Naive thymus-derived CD8-positive, alpha-beta T cell (primary cell): Measurements from ENCODE around the gene GRIN2C. TPM values are rescaled to one million over a fixed set of nuclear protein-coding genes. Genes with fewer than 3 reads are reported as not detected.

ENCODE experiments used
- ATAC-seq, 2 donors: fragments of 150-1000 bp; cut with Tn5 transposase in 1 of 2; sonication (Bioruptor Pico), chemical (Tn5 transposase) in 1 of 2; 1 replicate in 1 of 2; 2 replicates in 1 of 2; pipeline ENCODE4 v1.10.0; 2021; ENCODE audit warnings: mild to moderate bottlenecking in 2 of 2, moderate library complexity in 2 of 2
- POLR2A ChIA-PET: fragments of 350-600 bp; sonication (Branson Sonifier 250); formaldehyde crosslinking; loops from one replicate; lab custom pipeline; 2021; ENCODE audit warnings: antibody characterized with exemption; lab: Charles Lee
- DNase-seq, 10 donors: peaks; one replicate each; pipeline versions ENCODE4 v3.0.0 to v3.0.0-alpha.2; 2020 to 2022
- H3K27ac Mint-ChIP-seq, 10 donors: one replicate each; pipeline ENCODE4 v1.8.0; 2020 to 2022; ENCODE audit warnings: mild to moderate bottlenecking in 10 of 10, mixed read lengths in 10 of 10, moderate library complexity in 4 of 10, inconsistent platforms in 1 of 10
- H3K27me3 Mint-ChIP-seq, 5 donors: one replicate each; pipeline ENCODE4 v1.8.0; 2021 to 2022; ENCODE audit warnings: mixed read lengths in 5 of 5
- H3K36me3 Mint-ChIP-seq, 3 donors: one replicate each; pipeline ENCODE4 v1.8.0; 2020 to 2022; ENCODE audit warnings: mixed read lengths in 3 of 3, mild to moderate bottlenecking in 2 of 3, inconsistent platforms in 1 of 3
- H3K4me1 Mint-ChIP-seq, 4 donors: one replicate each; pipeline ENCODE4 v1.8.0; 2021 to 2022; ENCODE audit warnings: mixed read lengths in 4 of 4
- H3K4me3 Mint-ChIP-seq, 10 donors: one replicate each; pipeline ENCODE4 v1.8.0; 2020 to 2022; ENCODE audit warnings: mild to moderate bottlenecking in 10 of 10, mixed read lengths in 10 of 10, moderate library complexity in 6 of 10, inconsistent platforms in 1 of 10
- H3K9me3 Mint-ChIP-seq, 9 donors: one replicate each; pipeline ENCODE4 v1.8.0; 2020 to 2022; ENCODE audit warnings: mixed read lengths in 9 of 9, mild to moderate bottlenecking in 3 of 9, inconsistent platforms in 1 of 9, moderate library complexity in 1 of 9
- polyA plus RNA-seq, 3 donors: library from polyadenylated mRNA; unstranded; fragments of 300-500 nt; fragmentation: Illumina TruSeq; gene quantifications; one replicate each; pipeline ENCODE4 v1.2.3, GENCODE V29; 2021
- total RNA-seq, 8 experiments: library from RNA in 2 of 8; stranded (reverse) in 2 of 8; gene quantifications; one replicate each; pipeline ENCODE4 v1.2.3 and lab custom pipeline; 2021 to 2026

GRIN2C gene
- total and polyA plus RNA-seq, 5 experiments from 2014 or later: 0.08 TPM; not detected in 3

DNA sequence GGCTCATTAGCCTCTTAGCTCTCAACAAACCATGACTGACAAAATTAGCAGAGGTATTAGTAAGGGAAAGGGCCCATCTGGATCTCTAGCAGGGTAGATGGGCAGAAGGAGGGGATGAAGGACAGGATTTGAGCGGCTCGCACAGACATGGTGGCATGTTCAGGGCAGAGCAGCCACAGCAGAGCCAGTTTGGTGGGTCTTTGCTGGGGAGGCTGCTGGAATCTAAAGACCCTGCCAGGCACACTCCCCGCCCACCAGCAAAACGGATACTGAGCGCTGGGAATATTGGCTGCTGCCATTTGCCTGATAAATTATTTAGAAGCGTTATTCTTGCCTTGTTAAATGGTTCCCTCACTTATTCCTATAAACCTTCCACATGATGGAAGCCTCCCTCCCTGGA lies 62.8 kb downstream of the GRIN2C start:
- Mint-ChIP-seq H3K27me3 (no peaks in the 10 kb centered on the region), H3K27ac (no peak overlapping the region), H3K36me3 (peaks cover 0 to 74% (median 35%) of the 10 kb centered on the region in 3 donors), H3K4me3 (no peak overlapping the region), H3K4me1 (peaks cover 2 to 7% (median 5%) of the 10 kb centered on the region in 4 donors), H3K9me3 (no peaks in the 10 kb centered on the region)
- no peak for DNase-seq
- POLR2A ChIA-PET: no interaction called here
- ATAC-seq: no peak

DNA sequence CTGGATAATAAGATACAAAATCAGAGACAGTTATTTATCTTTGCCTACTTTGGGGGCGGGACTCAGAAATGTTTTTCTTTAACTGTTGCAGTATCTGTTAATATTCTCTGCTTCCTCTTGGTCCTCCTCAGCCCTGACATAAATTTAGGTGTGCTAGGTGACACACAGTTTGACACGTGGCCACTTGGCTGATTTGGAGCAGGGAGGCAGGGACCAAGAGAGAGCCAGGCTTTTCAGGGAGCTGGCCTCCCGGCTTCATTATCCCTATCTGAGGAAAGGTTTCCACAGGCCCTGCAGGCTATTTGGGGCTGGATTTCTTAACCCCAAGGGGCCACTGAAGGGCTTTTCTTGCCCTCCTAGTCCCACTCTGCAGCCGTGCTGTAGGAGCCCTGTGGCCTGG lies 63.5 kb downstream of the GRIN2C start:
- H3K4me1 Mint-ChIP-seq: peaks cover 7 to 12% (median 10%) of the 10 kb centered on the region in 4 donors
- no peak overlapping the region for H3K4me3 Mint-ChIP-seq
- DNase-seq: no peak
- peaks cover 0 to 73% (median 37%) of the 10 kb centered on the region in 3 donors for H3K36me3 Mint-ChIP-seq
- no peak for ATAC-seq
- H3K9me3 Mint-ChIP-seq: no peaks in the 10 kb centered on the region
- POLR2A ChIA-PET: no interaction called here
- H3K27ac Mint-ChIP-seq: no peak overlapping the region
- no peaks in the 10 kb centered on the region for H3K27me3 Mint-ChIP-seq

DNA sequence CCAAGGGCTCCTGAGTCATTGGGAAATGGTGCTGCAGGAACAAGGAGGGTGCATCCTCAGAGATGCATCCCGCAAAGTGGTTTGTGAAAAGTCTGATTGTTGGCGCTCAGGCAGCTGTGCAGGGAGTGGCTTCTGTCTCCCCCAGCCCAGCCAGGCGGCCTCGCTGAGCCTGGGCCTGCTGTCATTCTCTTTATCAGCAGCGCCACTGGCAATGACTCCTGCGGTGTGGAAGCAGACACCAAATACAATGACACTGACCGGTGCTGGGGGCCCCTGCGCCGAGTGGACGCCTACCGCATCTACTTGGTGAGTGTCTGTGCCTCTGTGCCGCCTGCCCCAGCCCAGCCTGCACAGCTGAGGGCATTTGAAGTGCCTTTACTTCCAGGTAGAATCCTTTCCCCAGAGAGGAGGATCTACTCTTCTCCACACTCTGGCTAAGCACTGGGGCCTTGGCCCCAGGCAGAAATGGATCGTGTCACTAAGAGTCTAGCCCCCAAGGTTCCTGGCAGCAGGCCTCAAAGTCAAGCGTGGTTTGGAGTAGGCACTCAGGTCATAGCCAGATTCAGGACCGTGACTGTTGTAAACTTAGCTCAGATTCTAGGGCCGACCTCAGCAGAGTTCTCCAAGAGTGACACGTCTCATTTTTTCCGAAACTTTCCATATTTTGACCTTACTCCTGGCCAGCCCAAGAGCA lies 64.2 kb downstream of the GRIN2C start:
- Mint-ChIP-seq H3K27ac (no peak overlapping the region), H3K27me3 (no peaks in the 10 kb centered on the region), H3K4me3 (no peak overlapping the region), H3K4me1 (peaks cover 13 to 20% (median 15%) of the 10 kb centered on the region in 4 donors), H3K36me3 (peaks cover 0 to 74% (median 36%) of the 10 kb centered on the region in 3 donors), H3K9me3 (no peaks in the 10 kb centered on the region)
- no peak for ATAC-seq
- no peak for DNase-seq
- POLR2A ChIA-PET: no interaction called here

DNA sequence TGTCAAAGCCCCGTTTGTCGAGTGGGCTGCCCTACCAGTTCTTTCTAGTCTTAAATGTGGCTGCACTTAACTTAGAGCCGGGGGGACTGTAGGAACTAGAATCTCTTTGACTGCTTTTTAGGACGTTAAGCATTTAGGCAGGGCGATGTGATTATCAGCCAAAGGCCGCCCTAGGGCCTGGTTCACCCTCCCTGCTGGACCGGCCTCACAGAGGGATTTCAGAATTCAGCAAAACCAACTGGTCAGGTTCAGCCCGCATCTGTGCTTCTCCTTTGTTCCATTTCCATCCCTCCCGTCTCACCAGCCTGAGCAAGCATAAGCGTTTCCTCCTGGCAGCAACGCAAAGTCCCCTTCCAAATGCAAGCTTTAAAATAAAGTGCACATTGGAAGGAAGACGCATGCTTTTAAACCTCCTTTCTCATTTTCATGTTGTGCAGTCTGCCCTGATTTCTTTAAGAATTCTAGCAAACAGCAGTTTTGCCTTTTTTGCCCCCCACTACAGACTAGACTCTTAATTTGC lies 67.0 kb downstream of the GRIN2C start:
- no peak for ATAC-seq
- no peak for DNase-seq
- no peak overlapping the region for H3K4me3 Mint-ChIP-seq
- H3K36me3 Mint-ChIP-seq: peaks cover 0 to 55% (median 23%) of the 10 kb centered on the region in 3 donors
- peaks cover 14 to 36% (median 29%) of the 10 kb centered on the region in 4 donors for H3K4me1 Mint-ChIP-seq
- peak overlapping the region in 1 of 10 donors; percentile 36 for H3K27ac Mint-ChIP-seq
- H3K27me3 Mint-ChIP-seq: no peaks in the 10 kb centered on the region
- POLR2A ChIA-PET: interaction anchor here (0.8 kb wide), 1 partner anchor 13 kb away, joined by 3 read pairs; no protein-coding TSS in a partner anchor
- no peaks in the 10 kb centered on the region for H3K9me3 Mint-ChIP-seq

Other genes starting within 250 kb of the GRIN2C start
- gene CD300E, start 236.1 kb downstream of the GRIN2C start, total RNA-seq: not detected
- under 1 TPM in 1 of 3 donors, not detected in 2; 0.06 TPM for gene CD300E, start 236.1 kb downstream of the GRIN2C start, polyA plus RNA-seq
- under 1 TPM in 1 of 2 experiments, not detected in 1; 0.36 TPM for gene CD300LF, start 147.0 kb downstream of the GRIN2C start, total RNA-seq
- not detected for gene CD300LF, start 147.0 kb downstream of the GRIN2C start, polyA plus RNA-seq
- 10 to 100 TPM; 34.0 to 35.9 TPM for gene RAB37, start 122.6 kb downstream of the GRIN2C start, total RNA-seq
- 100 to 1,000 TPM in 1 of 3 donors, 10 to 100 TPM in 2; 55.3 to 108 (median 76.0) TPM for gene RAB37, start 122.6 kb downstream of the GRIN2C start, polyA plus RNA-seq
- gene NHERF1, start 111.3 kb downstream of the GRIN2C start, total RNA-seq: 100 to 1,000 TPM; 158 to 164 TPM
- gene NHERF1, start 111.3 kb downstream of the GRIN2C start, polyA plus RNA-seq: 100 to 1,000 TPM; 277 to 351 (median 324) TPM
- gene NAT9, start 83.5 kb downstream of the GRIN2C start, total RNA-seq: 10 to 100 TPM; 66.5 to 71.5 TPM
- 10 to 100 TPM in 2 of 3 donors, 1 to 10 TPM in 1; 9.8 to 28.3 (median 20.2) TPM for gene NAT9, start 83.5 kb downstream of the GRIN2C start, polyA plus RNA-seq
- gene FDXR, start 13.1 kb upstream of the GRIN2C start, total RNA-seq: 10 to 100 TPM; 10.7 to 12.7 TPM
- gene FDXR, start 13.1 kb upstream of the GRIN2C start, polyA plus RNA-seq: 1 to 10 TPM; 3.9 to 7.2 (median 4.2) TPM
- not detected for gene FADS6, start 33.7 kb upstream of the GRIN2C start, total RNA-seq
- not detected for gene FADS6, start 33.7 kb upstream of the GRIN2C start, polyA plus RNA-seq
- not detected for gene USH1G, start 63.4 kb upstream of the GRIN2C start, total RNA-seq
- gene USH1G, start 63.4 kb upstream of the GRIN2C start, polyA plus RNA-seq: not detected
- not detected for gene OTOP2, start 64.4 kb upstream of the GRIN2C start, total RNA-seq
- gene OTOP2, start 64.4 kb upstream of the GRIN2C start, polyA plus RNA-seq: not detected
- gene OTOP3, start 76.0 kb upstream of the GRIN2C start, total RNA-seq: not detected
- not detected for gene OTOP3, start 76.0 kb upstream of the GRIN2C start, polyA plus RNA-seq
- 10 to 100 TPM in 1 of 2 experiments, 1 to 10 TPM in 1; 9.5 to 15.0 TPM for gene HID1, start 112.9 kb upstream of the GRIN2C start, total RNA-seq
- 1 to 10 TPM; 4.2 to 6.9 (median 4.7) TPM for gene HID1, start 112.9 kb upstream of the GRIN2C start, polyA plus RNA-seq
- under 1 TPM; 0.10 to 0.11 TPM for gene CDR2L, start 127.7 kb upstream of the GRIN2C start, total RNA-seq
- not detected for gene CDR2L, start 127.7 kb upstream of the GRIN2C start, polyA plus RNA-seq
- 10 to 100 TPM; 23.9 to 29.4 TPM for gene MRPL58, start 152.8 kb upstream of the GRIN2C start, total RNA-seq
- gene MRPL58, start 152.8 kb upstream of the GRIN2C start, polyA plus RNA-seq: 10 to 100 TPM; 44.9 to 58.1 (median 53.6) TPM
- 100 to 1,000 TPM; 149 to 160 TPM for gene ATP5PD, start 187.1 kb upstream of the GRIN2C start, total RNA-seq
- gene ATP5PD, start 187.1 kb upstream of the GRIN2C start, polyA plus RNA-seq: 100 to 1,000 TPM; 406 to 455 (median 449) TPM
- gene KCTD2, start 187.3 kb upstream of the GRIN2C start, total RNA-seq: 10 to 100 TPM; 25.0 to 28.6 TPM
- gene KCTD2, start 187.3 kb upstream of the GRIN2C start, polyA plus RNA-seq: 10 to 100 TPM in 1 of 3 donors, 1 to 10 TPM in 2; 6.8 to 10.9 (median 7.8) TPM
- 10 to 100 TPM; 14.2 to 14.8 TPM for gene SLC16A5, start 228.1 kb upstream of the GRIN2C start, total RNA-seq
- gene SLC16A5, start 228.1 kb upstream of the GRIN2C start, polyA plus RNA-seq: 1 to 10 TPM; 1.4 to 4.1 (median 3.1) TPM